ENCODE results near the gene USP25.

GRCh38 chr21:15749861-15750159 is 20.0 kb downstream of the USP25 start:
- TF ChIP-seq TAF1 (IDR thresholded peaks at IDR 0.05; ENCODE audit: borderline replicate concordance, insufficient read depth, low read length) = no peak
- no peak for TF ChIP-seq POLR2AphosphoS5 (IDR thresholded peaks at IDR 0.05; ENCODE audit: low read depth, low read length)
- no peak for TF ChIP-seq REST (IDR thresholded peaks at IDR 0.05; ENCODE audit: insufficient read depth in 1 of 2, low read depth in 2 of 2, low read length in 2 of 2)

Measured in PFSK-1 (cell line).